NCI-H774 (cell line): ENCODE measurements around the gene IDE.
"Not testable (repeated sequence)": the region's sequence is repeated elsewhere in the genome, so short reads cannot be mapped to it uniquely, and the experiment has no call there.

Experiments used
- DNase-seq: peaks from one replicate; lab custom pipeline; 2025; lab: John Stamatoyannopoulos, UW

IDE gene

GRCh38 chr10:92573798-92574547, at the start of gene IDE:
IDE (minus strand) TSS chr10:92574093; CDS start chr10:92574019, 74 bp downstream.
- peak; percentile 55 for DNase-seq

GRCh38 chr10:92619368-92619767, 45.5 kb upstream of the IDE start:
- no peak for DNase-seq

- no peak for DNase-seq
Observed at GRCh38 chr10:92615515-92615914, 41.6 kb upstream of the IDE start.

GRCh38 chr10:92604841-92605240, 30.9 kb upstream of the IDE start:
- no peak for DNase-seq

GRCh38 chr10:92598321-92598720, 24.4 kb upstream of the IDE start:
- DNase-seq, result no peak

GRCh38 chr10:92595505-92595904, 21.6 kb upstream of the IDE start:
- no peak for DNase-seq

GRCh38 chr10:92593619-92594588, 20.0 kb upstream of the IDE start:
- no peak for DNase-seq

GRCh38 chr10:92592761-92593618, 19.1 kb upstream of the IDE start, which contains the start of gene KIF11:
KIF11 (plus strand) TSS chr10:92593130; CDS start chr10:92593376, 246 bp downstream.
- DNase-seq, result peak; percentile 87

- peak; percentile 71 for DNase-seq
Observed at GRCh38 chr10:92591550-92592022, 17.7 kb upstream of the IDE start.

GRCh38 chr10:92590623-92591549, 17.0 kb upstream of the IDE start:
- no peak for DNase-seq

- not testable (repeated sequence) for DNase-seq
Observed at GRCh38 chr10:92582347-92582746, 8.5 kb upstream of the IDE start.

GRCh38 chr10:92575961-92576360, 2.1 kb upstream of the IDE start:
- DNase-seq, result no peak

- no peak for DNase-seq
Observed at GRCh38 chr10:92574548-92575261, 812 bp upstream of the IDE start.

- DNase-seq, result no peak
Observed at GRCh38 chr10:92573091-92573797, 649 bp downstream of the IDE start.

- no peak for DNase-seq
Observed at GRCh38 chr10:92572362-92573090, 1.4 kb downstream of the IDE start.

- DNase-seq, result no peak
Observed at GRCh38 chr10:92571649-92572048, 2.2 kb downstream of the IDE start.

GRCh38 chr10:92569663-92570062, 4.2 kb downstream of the IDE start:
- DNase-seq, result not testable (repeated sequence)

- DNase-seq, result no peak
Observed at GRCh38 chr10:92569071-92569470, 4.8 kb downstream of the IDE start.
